Left ventricle myocardium inferior (tissue), 1 donor: ENCODE measurements around the gene NMNAT2. TPM values are rescaled to one million over a fixed set of nuclear protein-coding genes. Genes with fewer than 3 reads are reported as not detected.
"Not testable (repeated sequence)": the region's sequence is repeated elsewhere in the genome, so short reads cannot be mapped to it uniquely, and the experiment has no call there.

ENCODE experiments used
- DNase-seq: peaks from one replicate; pipeline ENCODE4 v3.0.0-alpha.2; 2020
- H3K27ac ChIP-seq: fragments of 200-600 bp; replicated peaks from 2 replicates; pipeline ENCODE4 v1.8.0; 2021
- H3K27me3 ChIP-seq: fragments of 200-600 bp; 2 replicates; pipeline ENCODE4 v1.8.0; 2021; ENCODE audit warnings: low read depth
- H3K36me3 ChIP-seq: fragments of 200-600 bp; 2 replicates; pipeline ENCODE4 v1.8.0; 2021
- H3K4me1 ChIP-seq: fragments of 200-600 bp; 2 replicates; pipeline ENCODE4 v1.8.0; 2021
- H3K4me3 ChIP-seq: fragments of 200-600 bp; 2 replicates; pipeline ENCODE4 v1.8.0; 2021; ENCODE audit warnings: mild to moderate bottlenecking, moderate library complexity
- H3K9me3 ChIP-seq: fragments of 200-600 bp; replicated peaks from 2 replicates; pipeline ENCODE4 v1.8.0; 2021
- intact Hi-C: fragments of 100-400 bp; cut with micrococcal nuclease; formaldehyde crosslinking; loops from one replicate; pipeline ENCODE4 v1.11.0; 2022
- total RNA-seq: library from RNA; stranded (reverse); fragmentation: NEBNext Ultra II Directional; extraction: Animal tissue kit (Norgen Biotek cat#: 25700); gene quantifications from one replicate; pipeline ENCODE4 v1.2.1, GENCODE V29; 2021
- TF ChIP-seq, protein P1 (sequence below): fragments of 200-600 bp; IDR thresholded peaks from 2 replicates; pipeline ENCODE4 v1.8.0; 2021; ENCODE audit warnings: antibody characterized with exemption, mild to moderate bottlenecking, borderline replicate concordance
- donor health status: DM: no; HTN: yes; CAD: no; lungs with severe emphysema.

NMNAT2 gene
- total RNA-seq, 1 donor from 2014 or later: 3.4 TPM

DNA sequence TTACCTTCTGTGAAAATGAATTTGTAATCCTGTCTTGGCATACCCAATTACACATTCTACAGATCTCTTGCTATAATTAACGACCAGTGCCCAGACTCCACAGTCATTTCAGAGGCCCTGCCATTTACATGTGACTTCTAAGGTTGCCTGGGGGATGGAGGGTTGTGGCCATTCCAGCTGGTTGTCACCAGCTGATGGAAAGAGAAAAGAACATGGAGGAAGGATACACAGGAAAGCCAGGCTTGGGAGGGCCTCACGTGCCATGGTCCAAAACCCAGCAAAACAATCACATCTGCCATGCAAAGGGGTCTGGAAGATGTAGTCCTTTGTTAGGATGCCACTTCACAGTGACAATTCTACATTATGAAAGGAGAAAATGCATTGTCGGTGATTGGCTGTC is 172.8 kb downstream of the NMNAT2 start:
- intact Hi-C loops: no loop called here
- no peak for DNase-seq
- Histone ChIP-seq H3K4me1 (peaks cover 39% of the 10 kb centered on the region), H3K4me3 (no peak overlapping the region), H3K36me3 (no peaks in the 10 kb centered on the region), H3K9me3 (no peaks in the 10 kb centered on the region), H3K27me3 (no peaks in the 10 kb centered on the region), H3K27ac (peak overlapping the region; percentile 86)
- TF ChIP-seq, protein P1, sequence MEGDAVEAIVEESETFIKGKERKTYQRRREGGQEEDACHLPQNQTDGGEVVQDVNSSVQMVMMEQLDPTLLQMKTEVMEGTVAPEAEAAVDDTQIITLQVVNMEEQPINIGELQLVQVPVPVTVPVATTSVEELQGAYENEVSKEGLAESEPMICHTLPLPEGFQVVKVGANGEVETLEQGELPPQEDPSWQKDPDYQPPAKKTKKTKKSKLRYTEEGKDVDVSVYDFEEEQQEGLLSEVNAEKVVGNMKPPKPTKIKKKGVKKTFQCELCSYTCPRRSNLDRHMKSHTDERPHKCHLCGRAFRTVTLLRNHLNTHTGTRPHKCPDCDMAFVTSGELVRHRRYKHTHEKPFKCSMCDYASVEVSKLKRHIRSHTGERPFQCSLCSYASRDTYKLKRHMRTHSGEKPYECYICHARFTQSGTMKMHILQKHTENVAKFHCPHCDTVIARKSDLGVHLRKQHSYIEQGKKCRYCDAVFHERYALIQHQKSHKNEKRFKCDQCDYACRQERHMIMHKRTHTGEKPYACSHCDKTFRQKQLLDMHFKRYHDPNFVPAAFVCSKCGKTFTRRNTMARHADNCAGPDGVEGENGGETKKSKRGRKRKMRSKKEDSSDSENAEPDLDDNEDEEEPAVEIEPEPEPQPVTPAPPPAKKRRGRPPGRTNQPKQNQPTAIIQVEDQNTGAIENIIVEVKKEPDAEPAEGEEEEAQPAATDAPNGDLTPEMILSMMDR: no peak

DNA sequence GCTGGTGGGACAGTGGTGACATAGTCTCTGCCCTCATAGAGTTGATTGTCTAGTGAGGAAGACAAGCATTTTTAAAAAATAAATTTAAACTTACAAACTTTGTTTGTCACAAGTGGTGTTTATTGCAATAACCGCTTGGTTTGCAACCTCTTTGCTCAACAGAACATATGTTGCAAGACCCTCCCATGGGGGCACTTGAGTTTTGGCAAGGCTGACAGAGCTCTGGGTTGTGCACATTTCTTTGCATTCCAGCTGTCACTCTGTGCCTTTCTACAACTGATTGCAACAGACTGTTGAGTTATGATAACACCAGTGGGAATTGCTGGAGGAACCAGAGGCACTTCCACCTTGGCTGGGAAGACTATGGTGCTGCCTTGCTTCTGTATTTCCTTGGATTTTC is 173.7 kb downstream of the NMNAT2 start:
- Histone ChIP-seq H3K4me3 (no peak overlapping the region), H3K27me3 (no peaks in the 10 kb centered on the region), H3K4me1 (peaks cover 40% of the 10 kb centered on the region), H3K36me3 (no peaks in the 10 kb centered on the region), H3K9me3 (no peaks in the 10 kb centered on the region), H3K27ac (peak overlapping the region; percentile 86)
- TF ChIP-seq, protein P1: no peak
- intact Hi-C loops: no loop called here
- peak; percentile 90 for DNase-seq

DNA sequence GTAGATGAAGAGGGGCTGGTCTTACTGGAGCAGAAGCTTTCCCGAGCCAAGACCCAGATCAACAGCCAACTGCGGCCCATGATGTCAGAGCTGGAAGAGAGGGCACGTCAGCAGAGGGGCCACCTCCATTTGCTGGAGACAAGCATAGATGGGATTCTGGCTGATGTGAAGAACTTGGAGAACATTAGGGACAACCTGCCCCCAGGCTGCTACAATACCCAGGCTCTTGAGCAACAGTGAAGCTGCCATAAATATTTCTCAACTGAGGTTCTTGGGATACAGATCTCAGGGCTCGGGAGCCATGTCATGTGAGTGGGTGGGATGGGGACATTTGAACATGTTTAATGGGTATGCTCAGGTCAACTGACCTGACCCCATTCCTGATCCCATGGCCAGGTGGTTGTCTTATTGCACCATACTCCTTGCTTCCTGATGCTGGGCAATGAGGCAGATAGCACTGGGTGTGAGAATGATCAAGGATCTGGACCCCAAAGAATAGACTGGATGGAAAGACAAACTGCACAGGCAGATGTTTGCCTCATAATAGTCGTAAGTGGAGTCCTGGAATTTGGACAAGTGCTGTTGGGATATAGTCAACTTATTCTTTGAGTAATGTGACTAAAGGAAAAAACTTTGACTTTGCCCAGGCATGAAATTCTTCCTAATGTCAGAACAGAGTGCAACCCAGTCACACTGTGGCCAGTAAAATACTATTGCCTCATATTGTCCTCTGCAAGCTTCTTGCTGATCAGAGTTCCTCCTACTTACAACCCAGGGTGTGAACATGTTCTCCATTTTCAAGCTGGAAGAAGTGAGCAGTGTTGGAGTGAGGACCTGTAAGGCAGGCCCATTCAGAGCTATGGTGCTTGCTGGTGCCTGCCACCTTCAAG is 174.8 kb downstream of the NMNAT2 start:
- Histone ChIP-seq H3K27me3 (no peaks in the 10 kb centered on the region), H3K36me3 (no peaks in the 10 kb centered on the region)
- intact Hi-C loops: no loop called here

DNA sequence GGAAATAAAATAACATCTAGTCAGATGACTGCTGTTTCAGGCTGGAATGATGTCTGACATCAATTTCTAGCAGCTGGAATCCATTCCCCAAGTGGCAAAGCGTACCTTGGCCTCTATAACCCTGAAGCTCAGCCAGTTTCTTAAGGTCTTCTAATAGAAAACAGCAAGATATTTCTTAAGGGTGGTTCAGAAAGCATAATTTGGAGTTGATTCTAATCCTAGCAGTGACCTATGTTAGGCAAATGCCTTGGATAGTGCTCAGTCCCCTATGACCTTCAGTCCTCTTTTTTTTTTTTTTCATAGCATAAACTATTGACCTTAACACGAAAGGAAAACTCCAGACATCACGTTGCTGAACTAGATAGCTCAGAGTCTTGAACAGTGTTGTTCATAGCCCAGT is 175.6 kb downstream of the NMNAT2 start:
- H3K4me1 ChIP-seq: peaks cover 48% of the 10 kb centered on the region
- H3K36me3 ChIP-seq: no peaks in the 10 kb centered on the region
- intact Hi-C loops: no loop called here
- no peaks in the 10 kb centered on the region for H3K27me3 ChIP-seq
- H3K4me3 ChIP-seq: no peak overlapping the region
- no peak for DNase-seq
- no peaks in the 10 kb centered on the region for H3K9me3 ChIP-seq
- H3K27ac ChIP-seq: peak overlapping the region; percentile 86
- TF ChIP-seq, protein P1: no peak

More for the DNA sequence above, 174.8 kb downstream of the NMNAT2 start:
- TF ChIP-seq, protein P1: no peak
- Histone ChIP-seq H3K27ac (peak overlapping the region; percentile 86), H3K4me1 (peaks cover 48% of the 10 kb centered on the region), H3K4me3 (no peak overlapping the region), H3K9me3 (no peaks in the 10 kb centered on the region)
- DNase-seq: peak; percentile 74

DNA sequence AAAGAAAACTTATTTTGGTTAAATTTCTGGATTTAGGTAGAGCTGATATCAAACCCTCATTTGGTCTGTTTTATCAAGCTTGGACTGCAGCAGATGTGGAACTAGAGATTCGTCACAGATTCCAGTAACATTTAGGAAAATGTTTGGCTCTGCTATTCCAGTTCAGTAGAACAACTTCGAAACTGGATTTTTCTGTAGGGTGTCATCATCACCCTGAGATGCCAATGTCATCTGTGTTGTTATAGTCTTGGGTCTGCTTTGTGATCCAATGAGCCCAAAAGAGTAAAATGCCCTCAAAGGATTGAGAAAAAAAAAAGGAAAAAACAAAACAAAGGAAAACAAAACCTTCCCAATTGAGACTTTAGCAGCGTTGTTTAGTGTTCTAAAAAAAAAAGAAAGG is 176.7 kb downstream of the NMNAT2 start:
- Histone ChIP-seq H3K36me3 (no peaks in the 10 kb centered on the region), H3K27me3 (no peaks in the 10 kb centered on the region), H3K4me3 (no peak overlapping the region), H3K9me3 (no peaks in the 10 kb centered on the region), H3K4me1 (peaks cover 48% of the 10 kb centered on the region), H3K27ac (peak overlapping the region; percentile 86)
- intact Hi-C loops: no loop called here
- TF ChIP-seq, protein P1: no peak
- DNase-seq: no peak

DNA sequence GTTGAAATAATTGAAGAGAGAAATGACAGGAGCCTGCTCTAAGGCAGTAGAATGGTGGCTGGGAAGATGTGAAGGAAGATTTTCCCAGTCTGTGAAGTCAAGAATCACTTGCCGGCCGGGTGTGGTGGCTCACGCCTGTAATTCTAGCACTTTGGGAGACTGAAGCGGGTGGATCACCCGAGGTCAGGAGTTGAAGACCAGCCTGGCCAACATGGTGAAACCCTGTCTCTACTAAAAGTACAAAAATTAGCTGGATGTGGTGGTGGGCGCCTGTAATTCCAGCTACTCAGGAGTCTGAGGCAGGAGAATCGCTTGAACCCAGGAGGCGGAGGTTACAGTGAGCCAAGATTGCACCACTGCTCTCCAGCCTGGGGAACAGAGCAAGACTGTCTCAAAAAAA is 177.3 kb downstream of the NMNAT2 start:
- H3K9me3 ChIP-seq, H3K27me3 ChIP-seq, H3K36me3 ChIP-seq, intact Hi-C loops, H3K4me3 ChIP-seq, DNase-seq: not testable (repeated sequence)
- peak overlapping the region; percentile 86 for H3K27ac ChIP-seq
- peaks cover 47% of the 10 kb centered on the region for H3K4me1 ChIP-seq
